ENCODE results near the gene TMEM179. TPM values are rescaled to one million over a fixed set of nuclear protein-coding genes. Genes with fewer than 3 reads are reported as not detected.

Gene TMEM179
- total RNA-seq = not detected in 2 replicates

GRCh38 chr14:104604458-104605449 is at the start of gene TMEM179:
Gene TMEM179 (minus strand): TSS chr14:104604772. CDS start chr14:104604741, 31 bp downstream.

GRCh38 chr14:104579507-104579906 is 25.1 kb downstream of the TMEM179 start, which contains the start of gene C14orf180:
Gene C14orf180 (plus strand): TSS chr14:104579764. CDS start chr14:104586431, 6,667 bp downstream.

Other genes starting within 250 kb of the TMEM179 start
- not detected in 2 replicates for gene C14orf180, start 25.0 kb downstream of the TMEM179 start, total RNA-seq
- 62.7 and 63.9 TPM in 2 replicates for gene INF2, start 84.8 kb upstream of the TMEM179 start, total RNA-seq
- 8.7 and 18.8 TPM in 2 replicates for gene ADSS1, start 119.5 kb upstream of the TMEM179 start, total RNA-seq
- gene SIVA1, start 148.4 kb upstream of the TMEM179 start, total RNA-seq = 123 and 133 TPM in 2 replicates
- 138 and 168 TPM in 2 replicates for gene AKT1, start 191.0 kb upstream of the TMEM179 start, total RNA-seq
- gene ZBTB42, start 196.3 kb upstream of the TMEM179 start, total RNA-seq = 10.4 and 10.8 TPM in 2 replicates

Measured in tracheal epithelial cell (primary cell).